ENCODE data around the gene TFEB.

The TFEB gene

DNA sequence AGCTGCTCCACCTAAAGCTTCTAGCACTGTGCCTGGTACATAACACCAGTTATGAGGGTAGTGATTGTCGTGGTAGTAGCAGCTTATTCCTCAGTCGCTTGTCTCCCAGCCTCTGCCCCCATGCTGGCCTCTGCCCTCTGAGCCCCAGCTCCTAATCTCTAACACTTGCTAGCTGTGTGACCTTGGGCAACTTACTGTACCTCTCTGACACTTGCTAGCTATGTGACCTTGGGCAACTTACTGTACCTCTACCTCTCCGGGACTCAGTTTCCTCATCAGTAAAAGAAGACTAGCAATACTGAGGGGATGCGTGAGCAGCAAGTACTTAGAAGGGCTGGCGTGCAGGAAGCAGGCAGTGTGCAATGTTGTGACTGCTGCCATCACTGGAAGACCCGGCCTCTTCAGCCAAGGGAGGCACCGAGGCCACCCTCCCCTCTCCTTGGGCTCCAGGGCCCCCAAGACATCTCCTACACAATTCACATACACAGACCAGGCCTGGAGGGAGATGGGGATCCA, 87.3 kb downstream of the TFEB start:
- DNase-seq, result no peak

DNA sequence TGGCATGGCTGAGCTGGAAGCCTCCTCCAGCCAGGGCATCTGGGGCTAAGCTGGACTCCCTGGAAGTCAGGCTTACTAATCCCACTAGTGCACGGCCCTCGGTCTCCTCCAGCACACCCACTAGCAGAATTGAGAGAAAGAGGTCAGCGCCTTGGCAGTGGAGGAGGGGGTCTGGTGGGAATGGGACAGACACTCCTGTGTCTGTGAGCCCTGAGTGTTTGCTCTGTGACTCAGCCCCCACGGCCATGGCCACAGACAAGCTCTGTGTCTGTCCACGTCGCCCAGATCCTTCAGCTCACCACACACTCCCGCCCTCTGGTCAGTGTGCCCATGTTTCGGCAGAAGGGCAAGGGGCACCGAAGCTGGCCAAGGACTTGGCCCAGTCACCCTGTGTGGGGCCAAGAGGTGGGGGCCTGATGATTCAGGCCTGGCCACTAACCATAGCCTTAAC, 88.3 kb downstream of the TFEB start:
- DNase-seq, result no peak

DNA sequence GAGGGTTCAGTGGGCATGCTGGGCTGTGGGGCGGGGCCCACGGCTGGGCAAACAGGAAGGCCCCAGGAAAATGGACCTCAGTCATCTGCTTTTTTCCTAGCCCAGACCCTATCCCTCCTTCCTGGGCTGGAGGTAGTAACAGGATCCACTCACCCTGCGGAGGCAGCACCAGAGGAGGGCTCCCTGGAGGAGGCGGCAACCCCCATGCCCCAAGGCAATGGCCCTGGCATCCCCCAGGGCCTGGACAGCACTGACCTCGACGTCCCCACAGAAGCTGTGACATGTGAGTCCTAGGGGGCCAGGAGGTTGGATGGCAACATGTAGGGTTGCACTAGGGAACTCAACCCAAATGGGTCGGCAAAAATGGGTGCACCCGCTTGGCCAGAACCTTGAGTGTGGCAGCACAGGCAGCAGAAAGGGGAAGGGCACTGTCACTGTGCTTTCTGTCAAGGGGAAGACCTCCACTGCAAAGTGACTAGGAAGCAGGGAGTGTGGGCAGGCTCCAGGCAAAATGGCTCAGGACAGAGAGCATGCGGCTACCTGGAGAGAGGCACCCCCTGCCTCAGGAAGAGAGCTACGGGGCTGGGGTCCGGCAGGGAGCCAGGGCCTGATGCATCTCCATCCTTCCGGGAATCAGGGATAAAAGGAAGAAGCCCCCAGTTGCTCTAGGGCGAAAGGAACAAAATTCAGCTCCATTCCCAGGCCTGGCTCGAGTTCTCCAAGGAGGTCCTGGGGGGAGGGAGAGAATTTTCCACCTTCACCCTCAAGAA, 89.2 kb downstream of the TFEB start:
- DNase-seq, result no peak

DNA sequence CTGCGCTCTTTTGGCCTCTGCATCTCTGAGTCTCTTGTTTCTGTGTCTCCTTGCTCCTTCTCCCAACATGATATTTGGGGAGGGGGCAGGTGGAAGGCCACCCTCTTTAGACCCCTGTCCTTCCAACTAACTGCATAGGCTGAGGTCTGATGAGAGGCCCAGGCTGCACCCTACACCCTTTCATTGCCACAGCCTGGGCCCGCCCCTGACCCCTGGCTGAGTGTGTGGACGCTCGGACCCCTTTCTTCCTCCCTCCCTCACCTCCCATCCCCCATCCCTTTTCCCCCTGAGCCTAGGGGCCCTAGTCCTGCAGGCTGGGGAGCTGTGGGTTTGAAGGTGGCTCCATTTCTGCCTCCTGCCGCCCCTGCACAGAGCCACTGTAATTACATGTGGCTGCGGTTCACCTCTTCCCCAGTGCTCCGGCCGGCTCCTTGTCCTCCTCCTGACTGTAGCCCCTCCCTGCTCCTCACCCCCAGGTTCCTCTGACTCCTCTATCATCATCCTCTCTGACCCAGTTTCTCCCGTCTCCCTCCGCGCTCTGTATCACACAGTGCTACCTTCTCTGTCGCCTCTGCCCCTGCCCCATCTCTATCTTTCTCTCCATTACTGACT, 90.3 kb downstream of the TFEB start:
- no peak for DNase-seq

DNA sequence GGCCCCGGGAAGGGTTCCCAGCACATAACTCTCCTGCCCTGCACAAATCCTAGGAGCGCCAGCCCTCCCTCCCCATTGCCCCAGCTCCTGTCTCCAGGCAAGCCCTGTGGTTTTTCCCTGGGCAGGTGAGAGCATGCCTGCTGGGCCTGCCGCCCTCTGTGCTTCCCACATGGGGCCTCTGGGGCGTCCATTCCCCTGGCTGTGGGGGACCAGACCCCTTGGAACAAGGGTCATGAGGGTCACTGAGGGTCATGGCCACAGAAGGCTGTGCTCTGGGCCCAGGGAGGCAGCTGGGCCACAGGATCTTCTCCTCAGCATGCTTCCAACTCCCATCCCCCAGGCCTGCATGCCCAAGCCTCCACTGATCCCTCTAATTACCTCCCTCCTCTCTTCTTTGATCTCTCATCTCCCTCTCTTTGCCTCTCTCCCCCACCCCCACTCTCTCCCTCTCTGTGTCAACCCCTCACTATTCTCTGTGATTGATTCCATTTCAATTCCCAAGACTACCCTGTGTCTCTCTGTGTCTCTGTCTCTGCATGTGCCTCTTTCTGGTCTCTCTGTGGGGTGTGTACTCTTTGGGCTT, 91.0 kb downstream of the TFEB start:
- no peak for DNase-seq

DNA sequence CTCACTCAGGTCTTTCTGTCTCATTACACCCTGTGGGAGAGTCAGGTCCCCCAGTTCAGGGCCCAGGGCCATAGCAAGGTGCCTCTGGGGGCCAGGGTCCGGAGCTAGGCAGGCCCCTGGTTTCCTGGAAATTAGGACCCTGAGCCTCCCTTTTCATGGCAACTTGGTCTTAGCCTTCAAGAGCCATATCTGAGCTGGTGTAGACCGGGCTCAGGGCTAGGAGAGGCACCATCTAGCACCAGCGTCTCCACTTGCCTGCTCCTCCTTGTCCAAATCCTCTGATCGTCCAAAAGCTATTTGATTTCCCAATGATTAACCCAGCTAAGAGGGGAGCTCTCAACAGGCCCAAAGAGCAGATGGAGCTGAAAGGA, 91.5 kb downstream of the TFEB start:
- no peak for DNase-seq

DNA sequence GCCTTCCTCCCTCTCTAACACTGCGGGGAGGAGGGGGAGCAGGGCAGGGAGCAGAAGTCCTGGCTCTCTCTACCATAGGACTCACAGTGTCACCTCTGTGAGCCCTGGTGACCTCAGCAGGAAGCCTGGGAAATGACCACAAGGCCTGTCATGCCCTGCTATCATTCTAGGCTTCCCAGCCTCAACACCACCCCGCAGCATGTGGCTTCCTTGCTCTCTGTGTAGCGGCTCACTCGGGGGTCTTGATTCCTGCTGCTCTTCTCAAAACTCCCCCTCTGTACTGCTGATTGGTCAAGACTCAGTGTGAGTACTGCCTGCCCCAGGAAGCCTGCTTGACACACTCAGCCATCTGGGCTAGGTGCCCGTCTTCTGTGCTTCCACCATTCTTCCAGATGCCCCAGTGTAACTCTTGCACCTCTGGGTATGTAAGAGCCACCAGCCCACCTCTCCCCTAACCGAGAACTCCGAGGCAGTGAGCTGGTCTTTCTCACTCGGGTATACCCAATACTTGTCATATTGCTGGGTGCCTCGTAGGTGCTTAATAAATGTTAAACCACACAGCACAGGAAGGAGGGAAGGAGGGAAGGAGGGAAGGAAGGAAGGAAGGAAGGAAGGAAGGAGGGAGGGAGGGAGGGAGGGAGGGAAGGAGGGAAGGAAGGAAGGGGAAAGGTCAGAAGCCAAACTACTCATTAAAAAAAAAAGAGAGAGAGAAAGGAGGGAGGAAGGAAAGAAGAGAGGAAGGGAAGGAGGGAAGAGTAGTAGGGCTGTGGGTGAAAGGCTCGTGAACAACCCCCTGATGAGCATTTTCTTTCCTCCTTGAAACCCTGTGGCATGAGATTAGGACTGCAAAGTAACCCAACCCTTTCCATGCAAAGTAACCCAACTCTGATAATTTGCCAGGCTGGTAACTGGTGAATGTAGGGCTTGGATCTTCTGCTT, 92.2 kb downstream of the TFEB start:
- DNase-seq, result no peak

DNA sequence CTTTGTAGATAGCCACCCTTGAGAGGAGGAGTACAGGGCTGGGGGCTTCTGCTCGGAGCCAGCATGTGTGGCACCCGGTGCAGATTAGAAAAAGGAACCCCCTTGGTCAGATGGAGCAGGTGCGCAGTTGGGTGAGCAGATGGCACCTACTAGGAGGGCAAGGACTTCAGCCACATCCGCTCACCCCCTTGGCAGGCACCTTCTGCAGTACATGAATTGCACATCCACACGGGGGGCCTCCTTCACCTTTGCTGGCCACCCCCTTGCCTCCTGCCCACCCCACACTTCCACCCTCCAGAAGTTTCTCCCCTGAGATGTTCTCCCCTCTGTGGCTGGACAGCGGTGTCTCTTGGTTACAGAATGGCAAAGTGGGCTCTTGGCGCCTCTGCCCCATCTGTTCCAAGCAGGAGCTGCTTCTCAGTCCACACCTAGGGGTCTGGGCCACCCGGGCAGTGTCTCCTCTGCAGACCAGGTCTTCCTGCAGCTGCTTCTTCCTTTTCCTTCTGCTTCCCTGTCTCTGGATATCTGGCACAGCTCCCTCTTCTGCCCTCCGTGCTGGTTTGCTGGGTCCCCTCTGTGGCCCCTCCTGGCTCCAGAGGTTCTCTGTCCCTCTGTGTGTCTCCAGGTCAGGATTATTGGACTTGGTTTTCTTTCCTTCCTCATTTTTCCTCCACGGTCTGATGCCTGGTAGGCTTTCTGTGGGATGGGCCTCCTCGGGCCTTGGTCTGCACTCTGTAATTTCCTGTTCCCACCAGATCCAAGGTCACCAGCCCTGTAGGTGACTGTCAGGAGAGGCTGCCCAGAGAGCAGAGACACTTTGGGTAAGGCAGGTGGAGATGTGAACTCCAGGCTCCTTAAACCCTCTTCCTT, 93.1 kb downstream of the TFEB start:
- DNase-seq, result no peak

DNA sequence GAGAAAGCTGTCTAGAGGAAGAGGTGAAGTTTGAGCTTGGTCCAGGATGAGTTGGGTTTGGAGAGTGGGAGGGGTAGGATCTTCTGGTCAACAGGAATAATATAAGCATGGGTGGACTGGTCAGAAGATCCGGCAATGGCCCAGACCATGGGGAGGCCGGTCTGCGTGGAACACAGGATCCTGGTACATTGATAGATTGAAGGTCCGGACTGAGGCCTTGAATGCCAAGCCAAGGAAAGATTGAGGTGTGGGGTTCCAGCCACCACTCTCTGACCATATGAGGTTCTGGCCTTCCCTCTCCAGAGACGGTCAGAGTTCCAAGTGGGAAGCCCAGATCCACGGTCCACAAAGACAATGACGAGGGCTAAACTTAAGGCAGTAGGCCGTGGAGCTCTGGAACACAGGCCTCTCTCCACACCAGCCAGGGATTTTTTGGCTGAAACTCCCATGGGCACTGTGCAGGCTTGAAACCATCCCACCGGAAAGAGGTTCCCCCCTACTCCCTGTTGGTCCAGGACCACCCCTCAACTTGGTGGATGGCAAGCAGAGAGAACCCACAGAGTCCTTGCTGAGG, 94.0 kb downstream of the TFEB start:
- DNase-seq, result no peak

DNA sequence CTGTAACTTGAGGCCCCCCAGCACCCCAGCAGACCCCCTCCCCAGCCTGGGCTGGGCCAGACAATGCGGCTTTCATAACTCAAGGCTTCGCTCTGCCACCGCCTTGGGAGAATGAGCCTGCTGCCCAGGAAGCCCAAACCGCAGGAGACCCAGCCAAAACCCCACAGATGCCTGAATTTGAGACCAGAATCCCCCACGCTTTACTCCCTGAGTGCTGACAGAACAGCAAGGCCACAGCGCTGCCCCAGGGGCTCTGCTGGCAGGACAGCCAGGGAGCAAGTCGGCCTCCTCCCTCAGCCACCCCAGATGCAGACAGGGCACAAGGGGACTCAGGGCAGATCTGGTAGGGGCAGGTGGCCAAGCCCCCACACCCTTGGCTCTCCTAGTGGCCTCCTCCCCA, 95.0 kb downstream of the TFEB start:
- no peak for DNase-seq

DNA sequence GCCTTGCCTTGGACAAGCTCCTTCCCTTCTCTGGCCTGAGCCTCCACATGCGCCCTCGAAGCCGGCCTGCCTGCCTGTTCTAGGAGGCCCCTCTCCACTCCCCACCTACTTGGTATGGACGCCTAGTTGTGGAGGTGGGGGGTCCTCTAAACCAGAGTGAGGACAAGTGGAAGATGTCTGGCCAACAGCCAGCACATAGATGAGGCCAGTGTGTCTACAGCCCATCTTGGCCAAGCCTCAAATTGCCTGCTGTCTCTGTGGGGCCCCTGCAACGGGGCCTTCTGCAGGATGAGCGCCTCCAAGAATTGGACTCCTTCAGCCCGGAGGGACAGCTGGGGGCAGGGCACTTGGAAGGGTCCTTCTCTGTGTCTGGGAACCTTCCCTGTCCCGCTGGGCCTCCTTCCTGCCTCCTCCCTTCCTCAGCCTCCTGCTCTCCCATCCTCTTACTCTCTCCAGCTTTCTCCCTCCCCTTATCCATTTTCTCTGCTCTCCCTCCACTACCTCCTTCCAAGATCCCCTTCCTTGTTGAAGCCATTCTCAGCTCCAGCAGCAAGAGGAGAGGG, 95.5 kb downstream of the TFEB start:
- DNase-seq, result no peak

DNA sequence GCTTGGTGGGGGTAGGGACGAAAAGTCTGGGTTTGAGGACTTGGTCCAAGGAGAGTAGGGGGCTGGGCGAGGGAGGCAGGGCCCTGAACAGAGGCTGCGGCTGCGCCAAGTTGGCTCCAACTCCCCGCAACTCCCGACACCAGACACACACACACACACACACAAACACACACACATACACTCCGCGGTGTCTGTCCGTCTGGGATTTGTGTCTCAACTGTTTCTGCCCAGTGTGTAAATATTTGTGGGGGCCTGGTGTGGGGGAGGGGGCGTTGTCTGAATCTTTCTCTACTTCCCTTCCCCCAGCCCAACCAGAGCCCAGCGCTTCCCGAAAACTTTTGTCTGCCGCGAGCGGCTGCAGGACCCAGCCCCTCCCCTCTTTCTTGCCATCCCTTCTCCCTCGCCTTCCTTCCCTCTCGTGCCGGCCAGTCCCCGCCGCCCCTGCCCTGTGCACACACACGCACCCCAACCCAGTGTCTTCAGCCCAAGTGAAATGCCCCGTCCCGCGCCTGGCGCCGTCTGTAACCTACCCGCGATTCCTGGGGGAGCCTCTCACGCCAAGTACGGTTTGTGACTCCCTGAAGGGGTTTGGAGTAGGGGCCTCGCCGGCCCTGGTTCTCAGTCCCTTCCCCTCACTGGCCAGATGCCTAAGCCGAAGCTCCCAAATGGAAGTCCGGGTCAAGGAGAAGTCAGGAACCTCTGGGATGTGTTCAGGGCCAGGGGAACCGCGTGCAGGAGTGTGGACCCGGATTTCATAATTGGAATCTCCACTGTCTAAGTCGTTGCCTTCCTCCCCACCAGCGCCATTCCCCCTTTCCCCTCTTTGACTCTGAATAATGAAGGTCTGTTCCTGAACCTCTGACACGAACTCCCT, 96.2 kb downstream of the TFEB start:
- no peak for DNase-seq

DNA sequence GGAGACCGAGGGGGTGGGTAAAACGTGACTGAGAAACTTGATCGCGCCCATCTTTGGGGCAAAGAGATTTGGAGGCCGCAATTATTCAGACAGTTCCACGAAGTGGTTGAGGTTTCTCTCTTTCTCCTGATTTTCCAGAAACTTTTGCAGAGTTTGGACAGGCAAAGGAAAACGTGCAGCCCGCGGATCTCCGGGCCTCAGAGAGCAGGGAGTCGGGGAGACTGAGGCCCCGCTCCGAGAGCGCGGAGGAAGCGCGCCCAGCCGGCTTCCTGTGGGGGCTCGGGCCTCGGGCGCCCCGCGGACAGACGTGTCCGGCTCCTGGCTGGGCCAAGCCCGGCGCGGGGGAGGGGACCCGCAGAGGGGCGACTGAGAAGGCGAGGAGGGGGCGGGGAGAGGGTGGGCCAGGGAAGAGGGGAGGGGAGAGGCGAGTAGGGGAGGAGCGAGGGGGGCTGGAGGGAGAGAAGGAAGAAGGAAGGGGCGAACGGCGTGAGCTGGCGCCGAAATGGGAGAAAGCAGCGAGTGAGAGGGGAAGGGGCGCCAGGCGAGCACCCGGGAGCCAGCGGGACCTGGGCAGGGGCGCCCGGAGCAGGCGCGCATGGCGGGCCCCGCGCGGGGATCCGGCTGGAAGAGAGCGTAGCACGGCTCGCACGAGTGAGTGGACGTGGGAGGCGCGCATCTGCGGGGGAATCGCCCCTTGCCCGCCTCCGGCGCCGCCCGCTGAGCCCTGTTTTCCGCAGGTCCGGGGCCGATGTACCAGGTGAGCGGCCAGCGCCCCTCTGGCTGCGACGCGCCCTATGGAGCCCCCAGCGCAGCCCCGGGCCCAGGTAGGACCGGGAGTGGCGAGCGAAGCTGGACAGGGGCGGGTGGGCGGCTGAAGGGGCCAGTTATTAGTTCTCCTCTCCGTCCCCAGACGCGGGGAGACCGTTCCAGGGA, 97.1 kb downstream of the TFEB start, which contains the start of gene MDFI:
Gene MDFI, plus strand, starts transcription at position 467 of the 933 bp plus-strand sequence. Its CDS starts 282 bp downstream, at position 749.
- no peak for DNase-seq

DNA sequence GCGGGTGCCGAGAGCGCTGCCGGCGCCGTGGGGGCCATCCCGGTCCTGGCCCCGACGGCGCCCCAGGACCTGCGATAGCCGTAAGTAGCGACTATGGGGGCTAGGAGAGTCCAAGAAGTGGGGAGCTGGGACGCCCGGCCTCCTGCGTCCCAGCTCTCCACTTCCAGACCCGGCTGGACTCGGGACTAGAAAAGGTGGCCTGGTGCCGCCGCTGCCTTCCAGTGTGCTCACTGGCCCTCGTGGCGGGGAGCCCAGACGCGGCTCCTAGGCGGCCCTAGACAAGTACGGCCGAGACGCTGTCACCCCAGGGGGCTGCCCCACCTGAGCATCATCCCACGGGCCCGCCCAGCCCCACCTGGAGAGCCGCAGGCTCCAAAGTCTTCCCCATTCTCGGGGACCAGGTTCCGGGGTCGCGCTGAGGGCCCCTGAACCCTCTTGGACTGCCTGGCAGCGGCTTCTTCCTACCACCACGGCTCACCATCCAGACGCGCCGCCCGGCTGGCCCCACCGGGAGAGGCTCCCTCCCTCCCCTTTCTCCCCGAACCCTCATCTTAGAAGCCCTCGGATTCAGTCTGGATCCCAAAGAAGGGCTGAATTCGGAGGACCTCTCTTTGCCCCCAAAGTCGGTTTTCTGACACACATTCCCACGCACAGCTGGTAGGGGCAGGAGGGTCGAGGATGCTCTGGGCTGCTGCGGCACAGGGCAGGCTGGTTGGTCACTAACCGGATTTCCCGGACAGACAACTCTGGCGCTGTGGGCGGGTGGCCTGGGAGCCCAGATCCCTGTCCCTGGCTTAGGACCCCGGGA, 98.0 kb downstream of the TFEB start:
- no peak for DNase-seq

DNA sequence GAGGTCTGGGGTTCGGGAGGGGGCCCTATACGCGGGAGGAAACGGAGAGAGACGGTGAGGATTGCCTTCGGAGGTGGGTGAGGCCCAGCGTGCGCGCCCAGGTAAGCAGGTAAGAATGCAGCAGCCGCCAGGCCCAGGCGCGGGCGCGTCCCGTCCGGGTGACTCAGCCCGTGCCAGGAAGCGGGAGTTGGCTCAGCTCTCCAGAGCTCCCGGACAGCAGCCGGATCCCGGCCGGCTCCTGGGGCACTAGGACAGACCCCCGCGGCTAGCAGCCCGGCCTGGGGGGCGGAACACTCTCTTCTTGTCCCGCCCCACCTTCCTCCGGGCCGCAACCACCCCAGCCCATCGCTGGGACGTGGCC, 98.6 kb downstream of the TFEB start:
- DNase-seq, result no peak

DNA sequence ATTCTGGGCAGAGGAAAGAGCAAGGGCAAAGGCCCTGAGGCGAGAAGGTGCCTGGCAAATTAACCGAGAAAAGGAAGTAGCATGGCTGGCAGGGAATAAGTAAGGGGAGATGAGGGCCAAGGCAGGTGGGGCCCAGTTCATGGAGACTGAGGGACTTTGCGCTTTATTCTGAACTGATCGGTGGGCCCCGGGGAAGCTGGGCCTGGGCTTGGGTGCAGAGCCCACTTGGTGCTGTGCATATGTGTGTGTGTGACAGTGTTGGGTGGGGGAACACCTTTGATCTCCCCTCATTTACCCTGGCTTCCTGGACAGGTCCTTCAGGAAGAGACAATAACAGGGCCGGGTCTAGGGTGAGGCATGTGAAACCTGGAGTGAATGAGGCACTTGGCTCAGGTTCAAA, 100.0 kb downstream of the TFEB start:
- no peak for DNase-seq

DNA sequence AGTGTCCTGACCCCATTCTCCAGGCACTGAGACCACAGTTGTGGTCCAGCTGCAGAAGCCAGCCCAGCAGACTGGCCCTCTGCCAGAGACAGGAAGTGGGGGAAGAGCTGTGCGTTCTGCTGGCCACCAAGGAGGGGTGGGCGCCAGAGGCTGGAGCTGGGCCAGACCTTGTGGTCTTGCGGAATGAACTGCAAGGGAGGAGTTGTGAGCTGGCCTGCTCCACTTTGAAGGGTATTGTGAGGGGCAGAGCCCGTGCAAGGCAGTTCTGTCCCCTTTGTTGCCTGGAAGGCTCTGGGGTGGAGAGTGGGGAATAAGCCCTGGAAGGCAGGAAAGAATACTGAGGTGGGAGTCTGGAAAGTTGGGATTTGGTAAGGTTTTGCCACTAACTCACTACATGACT, 100.8 kb downstream of the TFEB start:
- DNase-seq, result no peak
